Measurements from ENCODE around the gene BTBD2.

DNA sequence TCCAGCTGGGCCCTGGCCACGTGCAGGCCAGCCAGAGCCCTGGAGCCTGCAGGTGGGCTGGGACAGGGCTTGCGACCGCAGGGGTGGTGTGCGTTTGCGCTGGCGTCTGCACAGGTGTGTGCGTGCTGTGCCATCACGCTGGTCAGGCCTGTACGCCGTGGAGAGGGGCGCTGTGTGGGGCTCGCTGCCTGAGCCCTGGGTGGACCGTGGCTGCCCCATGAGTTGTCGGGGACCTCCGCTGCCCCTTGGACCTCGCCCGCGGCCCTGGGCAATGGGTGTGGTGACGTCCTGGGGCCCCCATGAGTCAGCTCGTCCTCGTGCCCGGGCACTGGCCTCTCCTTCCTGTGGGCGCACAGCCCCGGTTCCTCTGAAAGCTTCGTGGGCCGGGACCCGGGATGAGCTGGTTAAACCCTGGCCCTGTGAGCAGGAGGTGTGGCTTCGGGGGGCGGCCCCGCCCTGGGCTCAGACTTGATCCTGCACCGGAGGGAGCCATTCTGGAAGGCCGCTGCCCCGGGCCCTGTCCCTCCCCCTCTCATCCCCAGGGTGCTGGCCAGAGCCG is 67.8 kb downstream of the BTBD2 start:
- TF ChIP-seq POLR2A (IDR thresholded peaks at IDR 0.05), result no peak
- TF ChIP-seq, protein P1, sequence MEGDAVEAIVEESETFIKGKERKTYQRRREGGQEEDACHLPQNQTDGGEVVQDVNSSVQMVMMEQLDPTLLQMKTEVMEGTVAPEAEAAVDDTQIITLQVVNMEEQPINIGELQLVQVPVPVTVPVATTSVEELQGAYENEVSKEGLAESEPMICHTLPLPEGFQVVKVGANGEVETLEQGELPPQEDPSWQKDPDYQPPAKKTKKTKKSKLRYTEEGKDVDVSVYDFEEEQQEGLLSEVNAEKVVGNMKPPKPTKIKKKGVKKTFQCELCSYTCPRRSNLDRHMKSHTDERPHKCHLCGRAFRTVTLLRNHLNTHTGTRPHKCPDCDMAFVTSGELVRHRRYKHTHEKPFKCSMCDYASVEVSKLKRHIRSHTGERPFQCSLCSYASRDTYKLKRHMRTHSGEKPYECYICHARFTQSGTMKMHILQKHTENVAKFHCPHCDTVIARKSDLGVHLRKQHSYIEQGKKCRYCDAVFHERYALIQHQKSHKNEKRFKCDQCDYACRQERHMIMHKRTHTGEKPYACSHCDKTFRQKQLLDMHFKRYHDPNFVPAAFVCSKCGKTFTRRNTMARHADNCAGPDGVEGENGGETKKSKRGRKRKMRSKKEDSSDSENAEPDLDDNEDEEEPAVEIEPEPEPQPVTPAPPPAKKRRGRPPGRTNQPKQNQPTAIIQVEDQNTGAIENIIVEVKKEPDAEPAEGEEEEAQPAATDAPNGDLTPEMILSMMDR (IDR thresholded peaks at IDR 0.05), result no peak
